ENCODE results near the gene QRICH1.

The QRICH1 gene

DNA sequence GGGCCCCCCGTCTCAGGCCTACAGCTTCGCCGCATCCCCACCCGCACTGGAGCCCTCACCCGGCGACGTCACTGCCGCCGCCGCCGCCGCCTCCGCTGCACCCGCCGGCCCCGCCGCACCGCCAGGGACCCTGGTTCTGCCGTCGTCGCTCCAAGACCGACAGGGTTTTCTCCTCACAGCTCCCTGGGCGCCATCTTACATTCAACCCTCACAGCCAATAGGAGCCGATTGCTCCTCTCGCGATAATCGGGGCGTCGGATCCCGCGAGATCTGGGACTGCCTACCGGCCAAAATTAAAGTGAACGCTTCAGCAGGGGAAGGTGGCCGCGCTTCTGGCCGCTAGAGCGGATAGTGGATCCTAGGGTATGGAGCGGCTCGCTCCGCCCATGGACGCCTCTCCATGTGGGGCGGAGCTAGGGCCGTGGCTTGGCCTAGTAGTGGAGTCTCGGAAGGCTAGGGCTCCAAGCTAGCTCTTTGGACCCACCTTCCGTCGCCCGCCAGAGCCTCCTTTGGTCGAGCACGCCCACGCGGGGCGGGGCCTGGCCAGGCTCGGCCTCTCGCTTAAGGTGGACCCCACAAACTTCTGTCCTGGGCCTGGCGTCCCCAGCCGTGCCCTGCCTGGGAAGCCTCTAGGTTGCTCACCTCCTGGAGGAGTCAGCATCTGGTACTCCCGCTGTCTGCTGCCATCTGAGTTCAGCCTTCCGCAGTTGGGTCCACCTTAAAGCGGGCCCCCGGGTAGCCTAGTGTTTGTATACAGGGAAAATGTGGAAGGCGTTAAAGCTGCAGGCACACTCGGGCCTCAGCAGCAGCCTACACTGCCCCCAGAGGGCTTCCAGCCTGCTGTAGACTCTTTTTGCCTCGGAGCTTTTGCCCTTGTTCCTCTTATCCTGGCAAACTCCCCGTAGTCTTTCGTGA lies at the start of gene QRICH1:
TSS of gene QRICH1 (minus strand) at position 219 of the 915 bp plus-strand sequence. CDS start 17,054 bp downstream, outside the sequence.
- DNase-seq: peak; percentile 92 to 100 (median 98)

- no peak for DNase-seq
These were observed 46.2 kb upstream of the QRICH1 start for GRCh38 chr3:49140080-49140479.

GRCh38 chr3:49135499-49135898 lies 41.6 kb upstream of the QRICH1 start:
- no peak for DNase-seq

- DNase-seq: no peak
These were observed 40.8 kb upstream of the QRICH1 start for GRCh38 chr3:49134471-49135265.

DNA sequence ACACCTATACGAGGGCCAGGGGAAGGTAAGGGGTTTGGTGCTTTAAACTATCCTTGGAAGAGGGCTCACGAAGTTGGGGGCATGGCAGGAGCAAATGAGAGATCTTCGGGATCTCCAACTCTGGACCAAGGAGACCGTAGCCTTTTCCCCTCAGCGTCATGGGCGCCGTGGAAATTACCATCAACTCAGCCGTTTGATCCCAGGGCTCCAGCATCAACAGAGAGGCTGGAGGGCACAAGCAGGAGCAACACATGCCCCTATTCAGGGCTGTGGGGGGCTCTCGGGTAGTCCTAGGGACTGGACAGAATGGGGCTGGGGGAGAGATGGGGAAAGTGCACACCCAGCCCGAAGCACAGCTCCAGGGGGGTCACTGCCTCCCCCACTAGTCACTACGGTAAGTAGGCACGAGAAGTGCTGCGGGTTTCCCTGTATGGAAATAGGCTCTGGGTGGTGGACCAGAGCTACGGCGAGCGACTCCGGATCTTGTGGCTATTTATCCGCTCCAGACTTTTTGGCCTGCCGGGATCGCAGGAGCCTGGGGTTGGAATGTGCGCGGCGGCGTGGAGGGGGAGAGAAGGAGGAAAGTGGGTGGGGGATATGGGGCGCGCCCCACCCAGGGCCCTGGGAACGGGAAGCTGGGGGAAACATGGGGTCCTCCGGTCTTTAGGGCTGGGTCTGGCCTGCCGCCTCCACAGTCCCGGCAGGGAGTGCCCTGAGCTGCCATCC lies 39.5 kb upstream of the QRICH1 start:
- peak in 50 of 51 donors; percentile 18 to 82 (median 61) for DNase-seq

DNA sequence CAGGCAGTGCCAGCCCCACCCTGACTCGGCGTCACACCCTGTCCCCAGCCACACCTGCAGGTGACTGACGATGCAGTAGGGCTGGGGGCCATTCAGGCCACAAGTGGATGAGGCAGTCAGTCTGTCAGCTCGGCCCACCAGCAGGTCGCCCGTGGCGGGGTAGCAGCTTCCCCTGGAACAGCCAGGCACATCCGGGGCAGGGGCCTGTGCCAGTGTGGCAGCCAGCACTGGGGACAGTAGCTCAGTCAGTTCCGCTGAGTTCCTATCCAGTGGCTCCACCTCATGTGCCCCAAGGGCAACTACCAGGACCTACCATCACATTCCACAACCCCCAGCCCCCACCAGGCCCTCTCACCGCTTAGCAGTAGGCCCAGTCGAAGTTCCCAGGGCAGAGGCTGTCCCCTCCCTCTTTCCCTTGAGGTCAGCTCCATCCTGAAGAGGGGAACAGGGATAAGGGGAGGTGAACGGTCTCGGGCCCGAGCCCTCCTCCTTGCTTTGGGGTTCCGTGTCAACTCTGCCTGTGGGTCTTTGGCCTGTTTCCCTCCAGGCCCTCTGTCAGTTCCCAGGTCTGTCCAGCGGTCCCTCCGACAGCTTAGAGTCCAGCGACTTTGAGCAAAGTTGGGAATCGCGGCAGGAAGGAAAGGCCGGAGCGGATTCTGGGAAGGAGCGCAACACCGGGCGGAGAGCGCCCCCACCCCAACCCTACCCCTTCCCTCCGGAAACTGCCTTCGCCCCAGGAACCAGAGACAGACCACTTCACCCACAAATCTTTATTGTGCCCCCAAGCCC lies 38.8 kb upstream of the QRICH1 start, which contains the start of gene LAMB2:
TSS of gene LAMB2 (minus strand) at position 614 of the 789 bp plus-strand sequence. CDS start at position 431, 183 bp downstream.
- DNase-seq: peak in 48 of 51 donors; percentile 5 to 74 (median 50)

DNA sequence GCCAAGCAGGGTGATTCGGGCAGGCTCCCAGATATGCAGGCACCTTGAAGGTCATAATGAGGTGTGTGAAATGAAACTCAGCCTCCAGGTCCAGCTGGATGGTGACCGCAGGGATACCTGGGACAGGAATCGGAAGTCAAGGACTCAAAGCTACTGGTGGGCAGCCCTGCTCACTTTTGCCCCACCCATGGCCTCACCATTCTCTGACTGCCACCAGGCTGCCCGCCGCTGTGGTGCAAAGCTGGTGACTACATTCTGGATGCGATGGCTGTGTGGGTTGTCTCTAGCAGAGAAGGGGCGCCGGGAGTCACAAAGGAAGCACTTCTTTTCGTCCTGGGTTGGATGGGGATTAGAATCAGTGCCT lies 38.2 kb upstream of the QRICH1 start:
- DNase-seq: no peak

- DNase-seq: no peak
These were observed 37.7 kb upstream of the QRICH1 start for GRCh38 chr3:49131576-49131975.

DNA sequence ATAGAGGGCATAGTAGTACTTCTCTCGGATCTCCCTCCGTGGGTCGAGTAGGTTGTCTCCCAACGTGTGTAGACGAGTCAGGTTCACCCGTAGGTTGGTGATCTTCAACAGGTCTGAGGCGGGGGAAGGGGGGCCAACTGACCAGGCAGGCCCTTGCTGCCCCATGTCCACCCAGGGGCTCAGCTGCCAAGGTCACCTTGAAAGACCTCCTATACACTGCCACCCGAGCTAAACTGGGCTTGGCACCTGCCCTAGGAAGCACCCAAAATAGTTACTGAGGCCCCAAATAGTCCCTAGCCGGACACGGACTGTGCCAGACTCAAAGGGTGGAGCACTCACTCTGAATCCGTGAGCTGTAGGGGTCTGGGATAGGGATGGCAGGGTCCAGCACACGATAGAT lies 37.2 kb upstream of the QRICH1 start:
- no peak for DNase-seq

- DNase-seq: peak in 2 of 51 donors; percentile 20 to 48
These were observed 31.3 kb upstream of the QRICH1 start for GRCh38 chr3:49124991-49125670.

- DNase-seq: no peak
These were observed 30.3 kb upstream of the QRICH1 start for GRCh38 chr3:49124203-49124602.

- DNase-seq: no peak
These were observed 29.8 kb upstream of the QRICH1 start for GRCh38 chr3:49123687-49124086.

DNA sequence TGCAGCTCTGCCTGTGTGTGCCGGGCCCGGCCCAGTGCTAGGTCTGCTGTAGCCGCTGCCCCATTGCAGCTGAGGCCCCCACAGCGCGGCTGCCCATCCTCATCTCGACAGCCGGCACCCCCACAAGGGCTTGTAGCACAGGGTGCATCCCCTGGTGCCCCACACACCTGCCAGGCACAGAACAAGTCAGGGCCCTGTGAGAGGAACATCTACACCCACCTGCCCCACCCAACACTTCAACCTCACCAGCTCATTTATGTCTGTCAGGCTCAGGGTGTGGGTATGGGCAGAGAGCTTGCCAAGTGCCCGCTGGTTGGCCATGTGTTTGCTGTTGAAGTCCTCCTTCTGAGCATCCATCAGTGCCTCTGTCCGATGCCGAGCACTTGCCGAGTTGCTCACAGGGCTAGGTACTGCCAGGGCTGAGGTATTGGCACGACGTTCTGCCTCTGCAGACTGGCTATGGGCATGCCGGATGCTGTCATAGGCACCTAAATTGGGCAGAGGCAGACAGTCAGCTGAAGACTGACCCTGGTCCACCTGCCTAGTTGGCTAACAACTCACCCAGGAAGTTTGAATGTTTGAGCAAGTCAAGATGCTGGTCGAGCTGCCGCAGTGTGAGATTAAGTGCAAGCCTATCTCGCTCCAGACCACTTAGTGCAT lies 29.1 kb upstream of the QRICH1 start:
- no peak for DNase-seq

GRCh38 chr3:49122451-49122850 lies 28.6 kb upstream of the QRICH1 start:
- no peak for DNase-seq

DNA sequence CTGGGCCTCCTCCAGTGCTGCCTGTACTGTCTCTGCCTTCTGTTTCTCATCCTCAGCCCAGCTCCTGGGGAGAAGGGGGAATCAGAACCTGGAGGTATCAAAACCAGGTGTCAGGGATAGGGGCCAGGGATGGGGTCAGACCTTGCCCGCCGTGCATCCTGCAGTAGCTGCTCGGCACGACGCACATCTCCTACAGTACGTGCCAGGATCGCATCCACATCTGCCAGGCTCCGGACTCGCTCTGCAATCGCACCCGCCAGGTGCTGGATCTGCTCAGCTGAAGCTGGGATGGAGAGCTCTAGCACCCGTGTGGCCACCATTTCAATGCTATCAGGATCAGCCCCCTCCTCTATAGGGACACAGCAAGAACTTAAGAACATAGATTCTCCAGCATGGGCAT lies 28.2 kb upstream of the QRICH1 start:
- no peak for DNase-seq

- peak in 1 of 51 donors; percentile 50 for DNase-seq
These were observed 27.4 kb upstream of the QRICH1 start for GRCh38 chr3:49121132-49121736.

DNA sequence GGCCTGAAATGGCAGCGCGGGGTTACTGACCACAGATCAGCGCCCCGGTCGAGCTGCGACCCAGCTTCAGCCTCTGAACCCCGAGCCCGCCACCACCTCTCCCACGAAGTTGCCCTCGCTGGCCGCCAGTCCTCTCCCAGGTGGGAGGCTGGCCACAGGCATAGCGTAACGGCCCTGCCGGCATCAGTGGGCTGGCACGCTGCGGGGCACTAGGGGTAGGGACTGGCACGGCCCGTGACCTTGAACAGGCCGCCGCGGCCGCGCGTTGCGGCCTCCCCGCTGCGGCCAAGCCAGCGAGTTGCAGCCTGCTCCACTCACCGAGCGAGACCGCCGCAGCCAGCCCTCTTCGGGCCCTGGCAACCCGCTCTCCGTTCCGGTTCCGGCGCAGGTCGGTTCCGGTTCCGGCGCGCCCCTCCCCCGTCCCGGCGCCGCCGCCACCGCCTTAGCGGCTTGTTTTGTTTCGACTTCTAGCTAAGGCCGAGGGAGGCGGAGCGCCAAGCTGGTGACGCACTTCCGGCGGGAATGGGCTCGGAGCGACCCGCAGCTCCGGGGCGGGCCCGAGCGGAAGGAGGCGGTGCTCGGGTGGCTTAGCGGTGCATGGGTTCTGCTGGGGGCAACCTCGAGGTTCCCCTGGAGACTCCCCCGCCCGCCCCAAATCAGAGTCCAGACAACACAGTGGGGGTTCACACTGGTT lies 26.7 kb upstream of the QRICH1 start, which contains the start of gene USP19:
TSS of gene USP19 (minus strand) at position 386 of the 694 bp plus-strand sequence. CDS start 1,678 bp downstream, outside the sequence.
- DNase-seq: peak; percentile 52 to 96 (median 91)

- DNase-seq: no peak
These were observed 26.2 kb upstream of the QRICH1 start for GRCh38 chr3:49120096-49120437.

Measured in hypothalamus (tissue), 51 donors.